ENCODE data around the gene CDH13.

DNA sequence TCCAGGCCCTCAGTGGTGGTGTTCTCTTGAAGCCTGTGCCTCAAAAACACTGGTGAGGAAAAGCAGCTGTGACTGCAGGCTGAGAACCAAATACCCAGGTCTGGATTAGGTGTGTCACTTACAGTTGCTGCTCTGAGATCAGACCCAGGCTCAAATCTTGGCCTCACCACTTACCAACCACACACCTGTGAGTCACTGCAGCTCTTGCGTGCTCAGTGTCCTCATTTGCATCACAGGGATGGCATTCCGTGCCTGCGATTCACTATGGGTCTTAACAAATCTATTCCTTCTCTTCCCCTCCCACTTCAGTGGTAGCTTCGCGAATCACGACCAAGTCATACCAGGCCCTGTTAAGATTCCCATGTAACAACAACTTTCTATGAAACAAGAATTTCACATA lies 947.6 kb downstream of the CDH13 start:
- TF ChIP-seq CTCF (IDR thresholded peaks at IDR 0.05) (no peak), ZFX (IDR thresholded peaks at IDR 0.05; ENCODE audit: borderline replicate concordance) (no peak)
